Muscle layer of duodenum (tissue), 2 donors: ENCODE measurements around the gene IGSF21.

Experiments used
- H3K27ac ChIP-seq: one replicate; pipeline ENCODE4 v1.7.0; 2013; ENCODE audit warnings: mild to moderate bottlenecking, low read length
- H3K27me3 ChIP-seq: one replicate; pipeline ENCODE4 v1.7.0; 2013; ENCODE audit warnings: low read depth, mild to moderate bottlenecking, control low read depth, low read length
- H3K36me3 ChIP-seq, 2 donors: one replicate each; pipeline ENCODE4 v1.7.0; 2013; ENCODE audit warnings: low read length in 2 of 2, control low read depth in 1 of 2, mild to moderate bottlenecking in 1 of 2; ENCODE audit not compliant: insufficient read depth in 2 of 2, control insufficient read depth in 1 of 2
- H3K4me1 ChIP-seq, 2 donors: one replicate each; pipeline ENCODE4 v1.7.0; 2013; ENCODE audit warnings: low read length in 2 of 2, mild to moderate bottlenecking in 2 of 2, control low read depth in 1 of 2, moderate library complexity in 1 of 2; ENCODE audit not compliant: insufficient read depth in 2 of 2, control insufficient read depth in 1 of 2
- H3K4me3 ChIP-seq, 2 donors: one replicate each; pipeline ENCODE4 v1.7.0; 2013; ENCODE audit warnings: low read length in 2 of 2, low read depth in 1 of 2, mild to moderate bottlenecking in 1 of 2
- H3K9me3 ChIP-seq, 2 donors: one replicate each; pipeline ENCODE4 v1.7.0; 2013; ENCODE audit warnings: low read length in 2 of 2, control low read depth in 1 of 2, mild to moderate bottlenecking in 1 of 2; ENCODE audit not compliant: control insufficient read depth in 1 of 2
- donor health status: healthy.

The IGSF21 gene

GRCh38 chr1:18253093-18253492 is 145.5 kb downstream of the IGSF21 start:
- Histone ChIP-seq H3K9me3 (peaks cover 5 to 14% of the 10 kb centered on the region in 2 donors), H3K27ac (no peak overlapping the region), H3K4me3 (no peak overlapping the region), H3K27me3 (no peaks in the 10 kb centered on the region), H3K36me3 (no peaks in the 10 kb centered on the region), H3K4me1 (no peaks in the 10 kb centered on the region)

- Histone ChIP-seq H3K36me3 (no peaks in the 10 kb centered on the region), H3K27ac (no peak overlapping the region), H3K27me3 (no peaks in the 10 kb centered on the region), H3K9me3 (peaks cover 1 to 6% of the 10 kb centered on the region in 2 donors), H3K4me3 (no peak overlapping the region), H3K4me1 (no peaks in the 10 kb centered on the region)
These were observed 149.0 kb downstream of the IGSF21 start for GRCh38 chr1:18256282-18257235.

DNA sequence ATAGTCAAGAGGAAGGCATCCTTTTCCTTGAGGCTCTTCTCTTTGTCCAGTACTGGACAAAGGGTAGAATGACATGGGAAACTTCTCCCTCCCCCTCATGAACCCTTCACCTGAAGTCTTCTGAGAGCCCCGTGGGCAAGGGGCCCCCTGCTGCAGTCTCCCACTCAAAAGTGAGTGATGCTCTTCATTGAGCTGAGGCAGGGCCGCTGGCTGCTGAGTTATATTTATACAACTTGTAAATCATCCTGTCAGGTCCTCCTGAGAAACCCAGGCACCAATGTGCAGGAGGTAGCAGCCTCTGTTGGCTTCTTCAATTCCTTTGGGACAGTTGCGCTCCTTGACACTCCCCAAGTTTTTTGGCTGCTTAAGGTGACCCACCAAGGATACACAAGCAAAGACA is 150.2 kb downstream of the IGSF21 start:
- Histone ChIP-seq H3K4me1 (no peaks in the 10 kb centered on the region), H3K4me3 (no peak overlapping the region), H3K27ac (no peak overlapping the region), H3K36me3 (no peaks in the 10 kb centered on the region), H3K9me3 (peaks cover 0 to 4% of the 10 kb centered on the region in 2 donors), H3K27me3 (no peaks in the 10 kb centered on the region)

- no peak overlapping the region for H3K4me3 ChIP-seq
- no peaks in the 10 kb centered on the region for H3K9me3 ChIP-seq
- no peaks in the 10 kb centered on the region for H3K4me1 ChIP-seq
- no peak overlapping the region for H3K27ac ChIP-seq
- no peaks in the 10 kb centered on the region for H3K36me3 ChIP-seq
- no peaks in the 10 kb centered on the region for H3K27me3 ChIP-seq
These were observed 154.3 kb downstream of the IGSF21 start for GRCh38 chr1:18261891-18262290.

DNA sequence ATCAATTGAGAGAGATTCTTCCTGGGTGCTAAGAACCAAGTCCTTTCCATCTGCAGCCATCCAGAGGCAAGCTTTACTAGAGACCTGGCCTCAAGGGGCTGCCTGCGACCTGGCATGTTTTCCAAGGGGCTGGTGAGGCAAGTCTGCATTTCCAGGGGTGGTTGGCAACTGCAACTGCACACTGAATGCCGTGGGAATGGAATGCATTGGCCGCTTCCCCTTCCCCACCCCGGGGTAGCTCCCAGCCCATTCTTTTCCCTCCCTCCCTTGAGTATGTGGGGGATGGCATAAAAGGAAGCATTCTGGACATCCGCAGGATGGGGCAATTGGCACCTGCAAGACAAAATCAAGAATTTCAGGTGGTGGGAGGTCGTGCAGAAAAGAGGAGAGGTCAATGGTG is 155.1 kb downstream of the IGSF21 start:
- H3K27me3 ChIP-seq: no peaks in the 10 kb centered on the region
- no peak overlapping the region for H3K4me3 ChIP-seq
- H3K27ac ChIP-seq: no peak overlapping the region
- H3K4me1 ChIP-seq: no peaks in the 10 kb centered on the region
- H3K36me3 ChIP-seq: no peaks in the 10 kb centered on the region
- H3K9me3 ChIP-seq: no peaks in the 10 kb centered on the region

GRCh38 chr1:18263547-18264120 is 156.0 kb downstream of the IGSF21 start:
- Histone ChIP-seq H3K27me3 (no peaks in the 10 kb centered on the region), H3K36me3 (no peaks in the 10 kb centered on the region), H3K27ac (no peak overlapping the region)

DNA sequence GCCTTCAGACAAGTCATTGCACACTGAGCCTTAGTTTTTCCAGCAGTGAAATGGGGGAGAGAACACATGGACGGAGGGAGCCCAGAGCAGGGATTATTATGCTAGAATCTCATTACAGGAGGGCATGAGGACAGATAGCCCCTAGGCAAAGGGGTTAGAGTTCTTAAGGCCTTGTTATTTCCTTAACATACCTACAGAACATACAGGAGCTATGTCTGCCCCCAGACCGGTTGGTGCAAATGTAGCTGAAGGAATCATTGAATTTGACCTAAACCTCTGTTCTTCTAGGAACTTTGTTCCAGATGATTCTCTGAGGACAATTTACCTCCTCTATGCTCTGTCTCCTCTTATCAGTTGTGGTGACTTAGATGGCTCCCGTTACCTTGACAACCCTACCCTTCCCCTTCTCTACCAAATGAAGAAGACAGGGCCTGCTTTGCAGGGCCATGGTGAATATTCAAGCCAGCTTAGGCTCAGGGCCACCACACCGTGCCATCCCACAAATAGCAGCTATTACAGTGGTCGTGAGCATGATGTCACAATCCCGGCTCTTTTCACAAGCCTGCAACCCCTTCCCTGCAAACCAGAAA is 156.9 kb downstream of the IGSF21 start:
- Histone ChIP-seq H3K4me1 (no peaks in the 10 kb centered on the region), H3K9me3 (peaks cover 0 to 9% of the 10 kb centered on the region in 2 donors), H3K36me3 (no peaks in the 10 kb centered on the region), H3K4me3 (no peak overlapping the region), H3K27ac (no peak overlapping the region), H3K27me3 (no peaks in the 10 kb centered on the region)

More at GRCh38 chr1:18263547-18264120, 156.0 kb downstream of the IGSF21 start:
- Histone ChIP-seq H3K9me3 (peaks cover 0 to under 1% of the 10 kb centered on the region in 2 donors), H3K4me3 (no peak overlapping the region), H3K4me1 (no peaks in the 10 kb centered on the region)

- no peak overlapping the region for H3K4me3 ChIP-seq
- H3K9me3 ChIP-seq: peaks cover 0 to 9% of the 10 kb centered on the region in 2 donors
- H3K27me3 ChIP-seq: no peaks in the 10 kb centered on the region
- no peak overlapping the region for H3K27ac ChIP-seq
- H3K4me1 ChIP-seq: no peaks in the 10 kb centered on the region
- H3K36me3 ChIP-seq: no peaks in the 10 kb centered on the region
These were observed 158.0 kb downstream of the IGSF21 start for GRCh38 chr1:18265641-18266040.

GRCh38 chr1:18266391-18266790 is 158.8 kb downstream of the IGSF21 start:
- Histone ChIP-seq H3K36me3 (no peaks in the 10 kb centered on the region), H3K4me3 (no peak overlapping the region), H3K9me3 (peaks cover 0 to 9% of the 10 kb centered on the region in 2 donors), H3K4me1 (no peaks in the 10 kb centered on the region), H3K27ac (no peak overlapping the region), H3K27me3 (no peaks in the 10 kb centered on the region)

DNA sequence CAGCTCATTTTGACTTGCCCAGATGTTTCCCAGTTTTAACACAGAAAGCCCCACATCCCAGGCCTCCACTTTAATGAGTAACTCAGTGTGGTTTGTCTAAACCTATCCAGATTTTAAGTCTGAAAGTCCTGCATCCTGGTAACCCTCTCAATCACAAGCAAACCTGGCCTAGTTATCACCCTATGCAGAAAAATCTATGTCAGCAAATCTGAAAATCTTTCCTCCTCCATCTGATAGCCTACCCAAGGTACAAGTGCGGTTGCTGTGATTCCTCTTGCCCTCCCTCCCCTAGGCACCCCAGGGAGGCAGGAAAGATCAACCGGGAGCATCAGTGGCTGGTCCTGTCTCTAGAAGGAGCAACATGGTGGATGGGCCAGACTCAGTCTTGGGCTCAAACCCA is 163.7 kb downstream of the IGSF21 start:
- Histone ChIP-seq H3K4me3 (no peak overlapping the region), H3K4me1 (no peaks in the 10 kb centered on the region), H3K36me3 (no peaks in the 10 kb centered on the region), H3K27ac (no peak overlapping the region), H3K27me3 (no peaks in the 10 kb centered on the region), H3K9me3 (peaks cover 0 to 9% of the 10 kb centered on the region in 2 donors)

DNA sequence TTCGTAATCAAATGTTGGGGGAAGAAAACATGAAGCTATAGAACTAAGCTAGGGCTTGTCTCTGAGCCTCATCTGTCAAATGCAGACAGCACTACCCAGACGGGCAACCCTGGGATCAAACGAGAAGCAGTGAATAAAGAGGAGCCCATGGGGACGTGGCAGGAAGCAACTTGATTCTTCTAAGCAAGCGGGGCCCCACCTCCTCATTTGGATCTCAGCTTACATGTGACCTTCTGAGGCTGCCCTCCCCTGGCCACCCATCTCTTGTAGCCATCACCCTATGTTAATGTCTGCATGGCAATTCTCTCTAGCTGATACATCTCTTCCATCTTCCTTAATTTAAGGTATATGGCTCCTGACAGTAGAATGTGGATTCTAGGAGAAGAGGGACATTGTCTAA is 171.3 kb downstream of the IGSF21 start:
- H3K27ac ChIP-seq: no peak overlapping the region
- H3K4me3 ChIP-seq: no peak overlapping the region

More for the DNA sequence above, 171.3 kb downstream of the IGSF21 start:
- Histone ChIP-seq H3K9me3 (no peaks in the 10 kb centered on the region), H3K27me3 (no peaks in the 10 kb centered on the region), H3K36me3 (no peaks in the 10 kb centered on the region), H3K4me1 (no peaks in the 10 kb centered on the region)
